ENCODE data around the gene ALDH6A1. TPM values are rescaled to one million over a fixed set of nuclear protein-coding genes. Genes with fewer than 3 reads are reported as not detected.

The ALDH6A1 gene
- total and polyA plus RNA-seq, 9 donors, result 28.6 to 78.1 (median 50.3) TPM

- DNase-seq, result no peak
- H3K27ac ChIP-seq, result no peak overlapping the region
- H3K4me3 ChIP-seq, result no peak overlapping the region
- intact Hi-C loops (cut with DNase I), result no loop called here
- H3K36me3 ChIP-seq, result no peaks in the 10 kb centered on the region
- no peaks in the 10 kb centered on the region for H3K4me1 ChIP-seq (ENCODE audit: insufficient read depth)
- H3K27me3 ChIP-seq, result no peaks in the 10 kb centered on the region
- no peaks in the 10 kb centered on the region for H3K9me3 ChIP-seq
- TF ChIP-seq POLR2A (IDR thresholded peaks at IDR 0.05), result no peak
- no peak for TF ChIP-seq EP300 (IDR thresholded peaks at IDR 0.05)
- TF ChIP-seq CTCF (IDR thresholded peaks at IDR 0.05), result no peak
- WGBS, 3 donors, result 62 to 70% (median 66%) methylated on average over 3 of the region's 3 CpGs
Observed at GRCh38 chr14:74048281-74048680, 36.0 kb downstream of the ALDH6A1 start.

GRCh38 chr14:74045522-74045921, 38.7 kb downstream of the ALDH6A1 start:
- no peak overlapping the region for H3K27ac ChIP-seq
- H3K36me3 ChIP-seq, result no peaks in the 10 kb centered on the region
- no peaks in the 10 kb centered on the region for H3K4me1 ChIP-seq (ENCODE audit: insufficient read depth)
- H3K9me3 ChIP-seq, result no peaks in the 10 kb centered on the region
- TF ChIP-seq POLR2A (IDR thresholded peaks at IDR 0.05) (no peak), EP300 (IDR thresholded peaks at IDR 0.05) (no peak), CTCF (IDR thresholded peaks at IDR 0.05) (no peak)
- intact Hi-C loops (cut with DNase I), result no loop called here
- no peak overlapping the region for H3K4me3 ChIP-seq
- 97 to 99% (median 97%) methylated on average over 4 of the region's 4 CpGs for WGBS, 3 donors
- DNase-seq, result no peak
- no peaks in the 10 kb centered on the region for H3K27me3 ChIP-seq

GRCh38 chr14:74042296-74042695, 42.0 kb downstream of the ALDH6A1 start:
- intact Hi-C loops (cut with DNase I), result no loop called here
- no peak for DNase-seq
- Histone ChIP-seq H3K9me3 (no peaks in the 10 kb centered on the region), H3K27me3 (no peaks in the 10 kb centered on the region), H3K36me3 (no peaks in the 10 kb centered on the region), H3K27ac (no peak overlapping the region), H3K4me3 (no peak overlapping the region), H3K4me1 (ENCODE audit: insufficient read depth) (no peaks in the 10 kb centered on the region)
- TF ChIP-seq CTCF (IDR thresholded peaks at IDR 0.05), result no peak
- 58 to 66% (median 62%) methylated on average over 2 of the region's 2 CpGs for WGBS, 3 donors

GRCh38 chr14:74038020-74038859, 46.0 kb downstream of the ALDH6A1 start:
- WGBS, 3 donors, result 65 to 67% (median 66%) methylated on average over 3 of the region's 3 CpGs
- Histone ChIP-seq H3K4me1 (ENCODE audit: insufficient read depth) (no peaks in the 10 kb centered on the region), H3K36me3 (no peaks in the 10 kb centered on the region), H3K27me3 (no peaks in the 10 kb centered on the region), H3K4me3 (no peak overlapping the region), H3K27ac (no peak overlapping the region), H3K9me3 (no peaks in the 10 kb centered on the region)
- intact Hi-C loops (cut with DNase I), result no loop called here
- no peak for TF ChIP-seq POLR2A (IDR thresholded peaks at IDR 0.05)
- peak; percentile 42 to 60 (median 51) for TF ChIP-seq CTCF (IDR thresholded peaks at IDR 0.05)
- no peak for DNase-seq
